Measurements from ENCODE around the gene NCAN.

DNA sequence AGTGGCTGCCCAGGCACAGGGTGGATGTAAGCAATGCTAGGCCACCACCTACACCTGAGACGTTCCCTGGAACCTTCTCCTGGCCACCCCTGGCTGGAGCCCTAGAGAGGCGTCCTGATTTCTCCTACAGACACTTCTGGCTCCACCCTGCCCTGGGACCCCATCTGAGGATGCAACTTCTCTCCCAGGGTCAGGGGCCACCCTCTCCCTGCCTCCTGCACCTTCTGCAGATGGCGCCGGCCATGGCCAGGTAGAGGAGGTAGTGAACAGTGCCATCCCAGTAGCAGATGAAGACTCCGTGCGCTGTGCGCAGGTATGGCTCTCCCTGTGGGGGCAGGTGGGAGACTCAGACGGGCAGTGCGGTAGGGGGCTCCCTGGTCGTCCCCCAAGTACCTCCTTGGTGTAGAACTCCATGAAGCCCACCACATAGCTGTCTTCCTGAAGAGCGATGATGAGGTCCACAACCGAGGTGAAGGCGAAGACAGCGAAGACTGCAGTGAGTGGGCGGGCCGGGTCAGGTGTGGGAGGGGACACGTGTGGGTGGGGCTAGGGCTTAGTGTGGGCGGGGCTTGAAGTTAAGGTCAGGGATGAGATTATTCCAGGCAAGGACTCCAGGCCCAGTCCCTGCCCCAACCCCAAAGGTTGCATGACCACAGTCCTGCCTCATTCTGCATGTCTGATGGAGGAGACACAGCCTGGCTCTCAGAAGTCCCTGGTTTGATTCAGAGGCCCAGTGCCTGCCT is 58.4 kb downstream of the NCAN start:
- TF ChIP-seq, protein P1, sequence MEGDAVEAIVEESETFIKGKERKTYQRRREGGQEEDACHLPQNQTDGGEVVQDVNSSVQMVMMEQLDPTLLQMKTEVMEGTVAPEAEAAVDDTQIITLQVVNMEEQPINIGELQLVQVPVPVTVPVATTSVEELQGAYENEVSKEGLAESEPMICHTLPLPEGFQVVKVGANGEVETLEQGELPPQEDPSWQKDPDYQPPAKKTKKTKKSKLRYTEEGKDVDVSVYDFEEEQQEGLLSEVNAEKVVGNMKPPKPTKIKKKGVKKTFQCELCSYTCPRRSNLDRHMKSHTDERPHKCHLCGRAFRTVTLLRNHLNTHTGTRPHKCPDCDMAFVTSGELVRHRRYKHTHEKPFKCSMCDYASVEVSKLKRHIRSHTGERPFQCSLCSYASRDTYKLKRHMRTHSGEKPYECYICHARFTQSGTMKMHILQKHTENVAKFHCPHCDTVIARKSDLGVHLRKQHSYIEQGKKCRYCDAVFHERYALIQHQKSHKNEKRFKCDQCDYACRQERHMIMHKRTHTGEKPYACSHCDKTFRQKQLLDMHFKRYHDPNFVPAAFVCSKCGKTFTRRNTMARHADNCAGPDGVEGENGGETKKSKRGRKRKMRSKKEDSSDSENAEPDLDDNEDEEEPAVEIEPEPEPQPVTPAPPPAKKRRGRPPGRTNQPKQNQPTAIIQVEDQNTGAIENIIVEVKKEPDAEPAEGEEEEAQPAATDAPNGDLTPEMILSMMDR (IDR thresholded peaks at IDR 0.05; ENCODE audit: poor library complexity), result no peak
- no peak for TF ChIP-seq EZH2 (IDR thresholded peaks at IDR 0.05; ENCODE audit: borderline replicate concordance)
